ENCODE data around the gene UBXN10. TPM values are rescaled to one million over a fixed set of nuclear protein-coding genes. Genes with fewer than 3 reads are reported as not detected.
A peak's percentile ranks its signal among the peaks of the same experiment; 100 is the strongest.
"Not testable (repeated sequence)": the region's sequence is repeated elsewhere in the genome, so short reads cannot be mapped to it uniquely, and the experiment has no call there.

UBXN10 gene
- total RNA-seq, 1 donor from 2014 or later, result 1.9 TPM

DNA sequence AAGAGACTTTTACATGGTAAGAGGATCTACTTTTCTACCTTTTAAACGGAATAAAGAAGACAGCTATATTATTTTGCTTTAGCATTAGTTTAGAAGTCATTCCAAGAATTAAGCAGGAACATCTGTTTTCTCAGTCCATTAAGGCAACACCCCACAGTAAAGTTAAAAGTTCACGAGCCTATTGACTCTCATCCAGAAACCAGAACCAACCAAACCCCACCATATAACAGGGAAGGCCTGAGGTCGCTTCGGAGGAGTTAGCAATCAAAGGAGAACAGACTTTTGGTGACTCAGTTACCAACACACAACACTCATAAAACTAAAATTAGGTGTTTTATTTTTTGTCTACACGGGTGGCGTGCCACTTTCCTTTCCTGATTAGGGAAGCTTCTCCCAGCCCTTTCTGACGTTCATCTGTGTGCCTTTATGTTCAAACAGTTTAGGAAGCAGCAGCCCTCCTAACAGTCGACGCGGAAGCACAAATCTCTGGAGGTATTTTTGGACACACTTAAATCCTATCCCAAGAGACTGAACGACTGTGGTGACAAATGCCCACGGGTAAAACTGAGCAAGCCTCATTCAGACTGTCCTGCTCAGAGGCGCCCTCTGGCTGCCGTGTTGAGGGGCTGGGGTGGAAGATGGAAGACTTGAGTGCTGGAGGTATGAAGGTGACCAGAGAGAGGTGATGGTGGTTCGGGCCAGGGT is 9.0 kb downstream of the UBXN10 start:
- DNase-seq (ENCODE audit: missing footprints), result peak; percentile 80
- peak; percentile 83 for ATAC-seq
- intact Hi-C loops (cut with DNase I), result loop anchor here (2.0 to 5.0 kb wide), 3 partner anchors 30 to 278 kb away; no protein-coding TSS in a partner anchor

GRCh38 chr1:20195462-20195780 is 9.5 kb downstream of the UBXN10 start:
- DNase-seq (ENCODE audit: missing footprints), result no peak
- intact Hi-C loops (cut with DNase I), result loop anchor here (2.0 to 5.0 kb wide), 3 partner anchors 31 to 279 kb away; no protein-coding TSS in a partner anchor
- peak; percentile 4 for ATAC-seq

- intact Hi-C loops (cut with DNase I), result loop anchor here (5.0 kb wide), 1 partner anchor 95 kb away; no protein-coding TSS in a partner anchor
- no peak for DNase-seq (ENCODE audit: missing footprints)
- ATAC-seq, result no peak
Measured at GRCh38 chr1:20197329-20197791, 11.5 kb downstream of the UBXN10 start.

- ATAC-seq (no peak), DNase-seq (ENCODE audit: missing footprints) (no peak)
- intact Hi-C loops (cut with DNase I), result loop anchor here (5.0 kb wide), 1 partner anchor 96 kb away; no protein-coding TSS in a partner anchor
Measured at GRCh38 chr1:20198296-20198695, 12.4 kb downstream of the UBXN10 start.

GRCh38 chr1:20198918-20199317 is 13.0 kb downstream of the UBXN10 start:
- DNase-seq (ENCODE audit: missing footprints), result no peak
- intact Hi-C loops (cut with DNase I), result loop anchor here (5.0 kb wide), 1 partner anchor 97 kb away; no protein-coding TSS in a partner anchor
- no peak for ATAC-seq

GRCh38 chr1:20199403-20199802 is 13.5 kb downstream of the UBXN10 start:
- intact Hi-C loops (cut with DNase I), result loop anchor here (5.0 kb wide), 1 partner anchor 97 kb away; no protein-coding TSS in a partner anchor
- no peak for DNase-seq (ENCODE audit: missing footprints)
- ATAC-seq, result no peak

GRCh38 chr1:20199840-20200239 is 13.9 kb downstream of the UBXN10 start:
- no peak for DNase-seq (ENCODE audit: missing footprints)

GRCh38 chr1:20200966-20201365 is 15.1 kb downstream of the UBXN10 start:
- ATAC-seq, result no peak
- no peak for DNase-seq (ENCODE audit: missing footprints)
- intact Hi-C loops (cut with DNase I), result no loop called here

More at GRCh38 chr1:20199840-20200239, 13.9 kb downstream of the UBXN10 start:
- intact Hi-C loops (cut with DNase I), result loop anchor here (5.0 kb wide), 1 partner anchor 98 kb away; no protein-coding TSS in a partner anchor
- no peak for ATAC-seq

DNA sequence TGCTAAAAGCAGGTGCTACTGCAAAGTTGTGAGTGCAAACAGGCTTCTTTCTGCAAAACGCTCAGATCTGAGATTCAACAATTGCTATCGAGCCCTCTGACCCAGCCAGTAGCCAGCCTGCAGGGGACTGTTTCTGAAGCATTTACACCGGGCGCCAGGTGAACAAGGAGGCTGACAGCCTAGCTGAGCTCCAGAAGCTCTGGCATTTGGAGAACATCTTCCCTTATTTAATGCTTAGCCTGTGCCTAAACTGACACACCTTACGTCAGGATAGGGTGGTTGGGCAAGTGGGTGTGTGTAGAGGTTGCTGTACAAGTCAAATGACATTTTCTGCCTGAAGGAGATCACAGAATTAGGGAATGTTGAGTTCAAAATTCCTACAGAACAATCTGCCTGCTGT is 16.3 kb downstream of the UBXN10 start:
- intact Hi-C loops (cut with DNase I), result no loop called here
- DNase-seq (ENCODE audit: missing footprints), result no peak
- ATAC-seq, result no peak

GRCh38 chr1:20207546-20207945 is 21.6 kb downstream of the UBXN10 start:
- intact Hi-C loops (cut with DNase I), result no loop called here
- ATAC-seq, result no peak
- no peak for DNase-seq (ENCODE audit: missing footprints)

GRCh38 chr1:20209471-20209870 is 23.6 kb downstream of the UBXN10 start:
- intact Hi-C loops (cut with DNase I), result no loop called here
- DNase-seq (ENCODE audit: missing footprints) (no peak), ATAC-seq (no peak)

DNA sequence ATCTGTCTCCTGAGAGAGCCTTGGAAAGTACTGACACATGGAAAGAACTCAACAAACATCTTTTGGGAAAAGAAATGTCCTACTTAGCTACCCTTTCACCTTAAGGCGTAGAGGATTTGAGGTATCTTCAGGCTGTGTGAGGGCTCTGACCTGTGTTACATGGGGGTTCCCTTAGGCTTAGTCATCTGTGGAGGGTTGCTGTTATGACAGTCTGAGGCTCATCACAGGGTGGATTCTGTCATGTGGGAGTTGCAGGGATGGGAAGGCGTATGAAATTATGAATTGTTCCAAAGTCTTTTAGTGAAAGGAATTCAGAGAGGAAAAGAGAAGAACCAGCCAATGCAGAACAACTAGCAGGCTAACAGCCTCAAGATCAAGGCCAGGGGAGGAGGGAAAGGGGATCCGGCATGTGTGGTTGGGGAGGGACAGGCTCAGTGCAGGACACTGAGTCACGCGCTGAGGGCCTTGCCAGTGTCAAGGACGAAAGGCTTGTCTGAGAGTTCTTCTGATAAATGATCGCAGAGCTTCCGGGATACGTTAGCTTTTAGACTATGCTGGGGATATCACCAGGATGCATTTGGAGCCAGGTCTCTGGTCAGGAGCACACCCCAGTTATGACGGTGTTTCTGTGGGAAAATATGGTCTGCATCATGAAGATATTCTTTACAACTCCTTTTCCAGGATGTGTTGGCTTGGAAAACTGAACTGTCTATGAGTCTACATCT is 25.0 kb downstream of the UBXN10 start:
- intact Hi-C loops (cut with DNase I), result loop anchor here (5.0 kb wide), 2 partner anchors 146 to 221 kb away; no protein-coding TSS in a partner anchor
- no peak for DNase-seq (ENCODE audit: missing footprints)
- ATAC-seq, result no peak

DNA sequence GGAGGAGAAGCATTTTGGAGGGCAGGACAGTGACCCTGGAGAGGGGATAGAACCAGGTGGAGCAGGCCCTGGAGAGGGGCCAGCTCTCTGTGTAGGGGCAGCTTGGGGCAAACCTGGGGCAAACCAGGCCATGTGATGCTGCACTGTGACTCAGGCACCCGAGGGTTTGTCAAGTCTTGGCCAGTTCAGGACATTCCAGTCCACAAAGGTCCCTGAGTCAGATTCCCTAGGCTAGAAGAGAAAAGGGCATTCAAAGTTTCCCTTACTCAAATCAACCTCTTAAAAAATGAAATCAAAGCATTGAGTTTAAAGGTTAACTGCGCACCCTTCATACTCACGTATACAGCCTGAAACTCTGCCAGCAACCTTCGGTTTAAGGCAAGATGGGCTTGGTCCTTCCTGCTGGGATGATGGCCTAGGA is 25.6 kb downstream of the UBXN10 start:
- no peak for DNase-seq (ENCODE audit: missing footprints)
- intact Hi-C loops (cut with DNase I), result loop anchor here (5.0 kb wide), 2 partner anchors 146 to 221 kb away; no protein-coding TSS in a partner anchor
- ATAC-seq, result no peak

DNA sequence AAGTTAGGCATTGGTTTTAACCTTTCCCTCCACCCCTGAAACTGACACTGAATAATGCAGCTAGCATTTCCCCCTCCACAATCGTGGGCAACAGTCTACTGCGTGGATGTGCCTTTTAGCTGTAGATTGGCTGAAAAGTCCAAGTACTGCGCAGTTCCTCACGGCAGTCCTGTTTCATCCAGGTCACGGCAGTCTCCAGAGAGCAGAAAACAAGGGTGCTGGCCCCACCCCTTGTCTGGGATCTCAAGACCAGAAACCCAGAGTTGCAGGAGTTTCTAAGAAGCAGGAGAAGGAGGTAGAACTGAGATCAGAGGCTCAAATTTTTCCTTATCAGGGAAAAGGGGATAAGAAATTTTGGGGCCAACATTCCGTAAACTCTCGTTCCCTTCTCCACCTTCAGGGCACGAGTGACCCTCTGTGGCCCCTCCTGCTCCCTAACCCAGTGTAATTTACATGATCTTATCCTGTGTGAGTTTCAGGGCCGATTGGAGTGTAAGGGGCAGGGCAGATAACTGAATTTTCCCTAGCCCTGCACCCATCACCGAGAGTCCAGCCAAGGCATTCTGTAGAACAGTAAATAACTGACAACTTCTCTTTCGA is 26.3 kb downstream of the UBXN10 start:
- intact Hi-C loops (cut with DNase I), result loop anchor here (5.0 kb wide), 2 partner anchors 145 to 220 kb away; no protein-coding TSS in a partner anchor
- peak; percentile 12 for ATAC-seq
- no peak for DNase-seq (ENCODE audit: missing footprints)

DNA sequence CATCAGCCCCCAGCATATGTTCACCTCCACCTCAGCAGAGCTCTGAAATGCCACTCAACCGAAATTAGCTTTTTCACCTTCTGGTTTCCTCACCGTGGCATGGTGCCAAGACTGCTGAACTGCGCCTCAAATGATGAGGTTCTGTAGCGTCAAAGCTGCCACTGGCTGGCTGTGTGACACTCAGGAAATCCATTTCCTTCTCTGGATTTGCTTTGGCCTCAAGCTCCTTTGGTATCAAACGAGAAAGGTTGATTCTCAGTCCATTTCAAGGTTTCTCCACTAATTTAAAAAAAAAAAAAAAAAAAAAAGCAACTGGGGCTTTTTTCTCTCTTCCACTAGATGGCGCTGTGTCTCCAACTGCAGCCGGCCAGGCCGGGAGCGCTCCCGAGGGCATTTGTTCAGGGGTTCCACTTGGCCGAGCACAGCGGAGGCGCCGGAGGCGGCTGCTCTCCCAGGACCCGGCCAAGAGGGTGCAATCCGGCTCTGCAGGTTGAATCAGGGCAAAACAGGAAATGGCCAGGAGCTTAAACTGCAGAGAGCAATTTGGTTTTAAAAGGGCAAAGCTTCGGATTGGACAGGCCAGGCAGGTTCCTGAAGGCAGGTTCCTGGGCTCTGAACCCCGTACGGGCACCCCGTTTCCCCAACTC is 26.9 kb downstream of the UBXN10 start:
- intact Hi-C loops (cut with DNase I), result loop anchor here (1.0 to 5.0 kb wide), 3 partner anchors 144 to 280 kb away; no protein-coding TSS in a partner anchor
- peak; percentile 80 for DNase-seq (ENCODE audit: missing footprints)
- ATAC-seq, result peak; percentile 73

DNA sequence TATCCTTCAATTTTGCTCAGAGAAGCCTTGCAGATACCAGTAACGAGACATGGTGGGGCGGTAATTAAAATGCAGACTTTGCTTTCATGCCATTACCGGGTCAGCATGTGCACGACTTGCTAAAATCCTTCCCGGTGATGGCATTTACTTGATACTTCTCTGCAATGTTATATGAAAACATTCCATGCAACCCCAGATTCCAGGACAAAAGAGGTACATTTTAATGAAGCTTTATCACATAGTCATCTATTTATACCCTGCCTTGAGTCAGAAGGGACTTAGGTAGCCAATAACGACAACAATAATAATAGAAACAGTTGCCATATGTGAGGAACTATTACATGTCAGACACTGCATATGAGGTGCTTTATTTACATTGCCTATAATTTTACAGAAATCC is 29.8 kb downstream of the UBXN10 start:
- ATAC-seq (no peak), DNase-seq (ENCODE audit: missing footprints) (no peak)
- intact Hi-C loops (cut with DNase I), result no loop called here

- no peak for DNase-seq (ENCODE audit: missing footprints)
- ATAC-seq, result no peak
- intact Hi-C loops (cut with DNase I), result no loop called here
Measured at GRCh38 chr1:20216574-20216973, 30.7 kb downstream of the UBXN10 start.

GRCh38 chr1:20219053-20219452 is 33.2 kb downstream of the UBXN10 start:
- ATAC-seq; intact Hi-C loops (cut with DNase I); DNase-seq (ENCODE audit: missing footprints): not testable (repeated sequence)

GRCh38 chr1:20220036-20220435 is 34.1 kb downstream of the UBXN10 start:
- ATAC-seq, result no peak
- intact Hi-C loops (cut with DNase I), result no loop called here

More at GRCh38 chr1:20220036-20220435, 34.1 kb downstream of the UBXN10 start:
- DNase-seq (ENCODE audit: missing footprints), result no peak

Data from Right ventricle myocardium inferior (tissue), 1 donor.